A673 (cell line): ENCODE results near the gene TRIM40. TPM values are rescaled to one million over a fixed set of nuclear protein-coding genes. Genes with fewer than 3 reads are reported as not detected.

Experiments used
- Bru-seq: library from RNA; stranded (reverse); fragments of 400-500 nt; gene quantifications from one replicate; lab custom pipeline; 2021; lab: Mats Ljungman, UMichigan
- BruChase-seq, 2 experiments: library from RNA; stranded (reverse); fragments of 400-500 nt; gene quantifications; one replicate each; lab custom pipeline; 2021; lab: Mats Ljungman, UMichigan
- BruUV-seq: library from RNA; stranded (reverse); fragments of 400-500 nt; replicated peaks from 2 replicates; lab custom pipeline; 2021; lab: Mats Ljungman, UMichigan
- CTCF ChIA-PET: fragments of 300-600 bp; sonication (Branson Sonifier 250); formaldehyde crosslinking; loops from one replicate; lab custom pipeline; 2022; ENCODE audit warnings: antibody characterized with exemption; lab: Charles Lee
- POLR2A ChIA-PET: fragments of 300-600 bp; sonication (Branson Sonifier 250); formaldehyde crosslinking; loops from one replicate; lab custom pipeline; 2022; ENCODE audit warnings: antibody characterized with exemption; ENCODE audit not compliant: low non-redundant PET; lab: Charles Lee
- DNase-seq: peaks from one replicate; pipeline ENCODE4 v3.0.0-alpha.2; 2015; ENCODE audit warnings: low spot score
- H3K27ac ChIP-seq: fragments of 200-600 bp; sonication (generic); 2 replicates; pipeline ENCODE4 v1.5.1; 2016; ENCODE audit warnings: mixed run types, low read depth, mild to moderate bottlenecking, mixed read lengths, antibody characterized with exemption, low read length; ENCODE audit not compliant: poor library complexity, severe bottlenecking
- H3K27me3 ChIP-seq: fragments of 200-600 bp; sonication (generic); replicated peaks from 2 replicates; pipeline ENCODE4 v1.6.1; 2017; ENCODE audit warnings: mixed run types, low read depth, mild to moderate bottlenecking, mixed read lengths, antibody characterized with exemption, low read length; ENCODE audit not compliant: insufficient read depth, poor library complexity
- H3K36me3 ChIP-seq: fragments of 200-600 bp; sonication (generic); 2 replicates; pipeline ENCODE4 v1.6.1; 2016; ENCODE audit warnings: mixed run types, mild to moderate bottlenecking, mixed read lengths, antibody characterized with exemption, low read length; ENCODE audit not compliant: insufficient read depth, poor library complexity, severe bottlenecking
- H3K4me1 ChIP-seq: fragments of 200-600 bp; sonication (generic); 2 replicates; pipeline ENCODE4 v1.6.1; 2017; ENCODE audit warnings: mixed run types, mild to moderate bottlenecking, mixed read lengths, antibody characterized with exemption, low read length; ENCODE audit not compliant: insufficient read depth, poor library complexity, severe bottlenecking
- H3K4me3 ChIP-seq: fragments of 200-600 bp; sonication (generic); 2 replicates; pipeline ENCODE4 v1.5.1; 2016; ENCODE audit warnings: low read depth, mixed run types, mild to moderate bottlenecking, mixed read lengths, low read length; ENCODE audit not compliant: poor library complexity, severe bottlenecking
- H3K9me3 ChIP-seq: fragments of 200-600 bp; sonication (generic); 2 replicates; pipeline ENCODE4 v1.6.1; 2016; ENCODE audit warnings: mixed run types, low read depth, mild to moderate bottlenecking, mixed read lengths, antibody characterized with exemption, low read length; ENCODE audit not compliant: poor library complexity, severe bottlenecking
- CTCF ChIP-seq: fragments of 300-800, 200-600 bp; sonication (generic); conservative IDR thresholded peaks from 2 replicates; pipeline ENCODE4 v1.5.1; 2017; ENCODE audit warnings: low read depth, mild to moderate bottlenecking, antibody characterized with exemption, low read length, moderate library complexity, mixed read lengths
- EZH2 ChIP-seq: fragments of 200-600 bp; sonication (generic); IDR thresholded peaks from 2 replicates; pipeline ENCODE4 v1.6.1; 2017; ENCODE audit warnings: borderline replicate concordance, low read depth, mild to moderate bottlenecking, mixed read lengths, antibody characterized with exemption, low read length; ENCODE audit not compliant: poor library complexity, severe bottlenecking
- intact Hi-C: fragments of 100-400 bp; cut with micrococcal nuclease; formaldehyde crosslinking; loops from one replicate; pipeline ENCODE4 v1.10.0; 2022; ENCODE audit not compliant: unreplicated experiment
- long read RNA-seq: library from polyadenylated mRNA; stranded (forward); transcript quantifications from one replicate; pipeline ENCODE4 v2.0.0, GENCODE V29; 2022
- total RNA-seq: library from RNA; stranded (reverse); gene quantifications from 2 replicates; pipeline ENCODE4 v1.2.3, GENCODE V29; 2021

Gene TRIM40
- not detected in 2 replicates for total RNA-seq
- Bru-seq, nascent RNA = not detected
- not detected for BruChase-seq, experiment 1, labeled RNA remaining after a 2-hour chase
- BruChase-seq, experiment 2, labeled RNA remaining after a 6-hour chase = not detected
- long read RNA-seq = 0 reads

- H3K9me3 ChIP-seq = no peaks in the 10 kb centered on the region
- no peaks in the 10 kb centered on the region for H3K36me3 ChIP-seq
- H3K4me1 ChIP-seq = no peaks in the 10 kb centered on the region
- no TSS peak for BruUV-seq
- TF ChIP-seq EZH2 = no peak
- no peak for TF ChIP-seq CTCF
- intact Hi-C loops = no loop called here
- H3K4me3 ChIP-seq = no peak within 1 kb of the TSS
- DNase-seq = no peak
- ChIA-PET POLR2A (no interaction called here), CTCF (no interaction called here)
- peaks cover 5% of the 10 kb centered on the region for H3K27me3 ChIP-seq
- no peak within 1 kb of the TSS for H3K27ac ChIP-seq
These were observed at the start of gene TRIM40 for GRCh38 chr6:30135757-30136156. Gene TRIM40 (plus strand): TSS chr6:30136140. CDS start chr6:30137037, 897 bp downstream.

GRCh38 chr6:30087876-30088275 is 48.1 kb upstream of the TRIM40 start:
- Histone ChIP-seq H3K27ac (no peak overlapping the region), H3K27me3 (peaks cover 25% of the 10 kb centered on the region), H3K9me3 (no peaks in the 10 kb centered on the region), H3K4me3 (no peak overlapping the region), H3K36me3 (no peaks in the 10 kb centered on the region), H3K4me1 (no peaks in the 10 kb centered on the region)
- CTCF ChIA-PET = no interaction called here
- no peak for TF ChIP-seq CTCF
- no peak for TF ChIP-seq EZH2
- intact Hi-C loops = no loop called here
- DNase-seq = no peak
- BruUV-seq = no TSS peak
- POLR2A ChIA-PET = no interaction called here

GRCh38 chr6:30091577-30092381 is 44.2 kb upstream of the TRIM40 start:
- DNase-seq = no peak
- intact Hi-C loops = no loop called here
- CTCF ChIA-PET = interaction anchor here (1.2 kb wide), 1 partner anchor 11 kb away, joined by 3 read pairs; no protein-coding TSS in a partner anchor
- H3K9me3 ChIP-seq = no peaks in the 10 kb centered on the region
- no TSS peak for BruUV-seq
- POLR2A ChIA-PET = no interaction called here
- H3K27ac ChIP-seq = no peak overlapping the region
- no peak overlapping the region for H3K4me3 ChIP-seq
- H3K27me3 ChIP-seq = peaks cover 56% of the 10 kb centered on the region
- no peak for TF ChIP-seq CTCF
- no peak for TF ChIP-seq EZH2
- H3K4me1 ChIP-seq = no peaks in the 10 kb centered on the region
- no peaks in the 10 kb centered on the region for H3K36me3 ChIP-seq
